ENCODE data around the gene CPB2.

DNA sequence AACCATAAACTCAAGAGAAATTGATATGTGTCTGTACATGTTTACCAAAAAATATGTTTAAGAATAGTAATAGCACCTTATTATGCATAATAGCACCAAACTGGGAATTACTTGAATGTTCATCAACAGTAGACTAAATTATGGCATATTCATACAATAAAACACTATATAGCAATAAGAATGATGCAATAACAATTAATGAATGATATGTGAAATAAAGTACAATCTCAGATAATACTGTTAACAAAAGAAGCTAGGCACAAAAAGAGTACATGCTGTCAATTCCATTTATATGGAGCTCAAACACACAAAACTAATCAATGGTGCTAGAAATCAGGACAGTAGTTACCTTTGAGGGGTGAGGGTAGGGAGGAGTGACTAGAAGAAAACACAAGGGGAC is 88.6 kb downstream of the CPB2 start:
- TF ChIP-seq, protein P1, sequence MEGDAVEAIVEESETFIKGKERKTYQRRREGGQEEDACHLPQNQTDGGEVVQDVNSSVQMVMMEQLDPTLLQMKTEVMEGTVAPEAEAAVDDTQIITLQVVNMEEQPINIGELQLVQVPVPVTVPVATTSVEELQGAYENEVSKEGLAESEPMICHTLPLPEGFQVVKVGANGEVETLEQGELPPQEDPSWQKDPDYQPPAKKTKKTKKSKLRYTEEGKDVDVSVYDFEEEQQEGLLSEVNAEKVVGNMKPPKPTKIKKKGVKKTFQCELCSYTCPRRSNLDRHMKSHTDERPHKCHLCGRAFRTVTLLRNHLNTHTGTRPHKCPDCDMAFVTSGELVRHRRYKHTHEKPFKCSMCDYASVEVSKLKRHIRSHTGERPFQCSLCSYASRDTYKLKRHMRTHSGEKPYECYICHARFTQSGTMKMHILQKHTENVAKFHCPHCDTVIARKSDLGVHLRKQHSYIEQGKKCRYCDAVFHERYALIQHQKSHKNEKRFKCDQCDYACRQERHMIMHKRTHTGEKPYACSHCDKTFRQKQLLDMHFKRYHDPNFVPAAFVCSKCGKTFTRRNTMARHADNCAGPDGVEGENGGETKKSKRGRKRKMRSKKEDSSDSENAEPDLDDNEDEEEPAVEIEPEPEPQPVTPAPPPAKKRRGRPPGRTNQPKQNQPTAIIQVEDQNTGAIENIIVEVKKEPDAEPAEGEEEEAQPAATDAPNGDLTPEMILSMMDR (IDR thresholded peaks at IDR 0.05) = no peak
- TF ChIP-seq EP300 (IDR thresholded peaks at IDR 0.05; ENCODE audit: low read depth) (no peak), POLR2A (IDR thresholded peaks at IDR 0.05) (no peak), POLR2AphosphoS5 (IDR thresholded peaks at IDR 0.05) (no peak)

Data from transverse colon (tissue), 4 donors.